Mucosa of descending colon (tissue), 3 donors: ENCODE data around the gene LHX8. TPM values are rescaled to one million over a fixed set of nuclear protein-coding genes. Genes with fewer than 3 reads are reported as not detected.
"Not testable (repeated sequence)": the region's sequence is repeated elsewhere in the genome, so short reads cannot be mapped to it uniquely, and the experiment has no call there.

Experiments used
- ATAC-seq: fragments of 200-7000 bp; cut with Tn5 transposase; one replicate; pipeline ENCODE4 v1.9.1; 2020; ENCODE audit warnings: mild to moderate bottlenecking, moderate library complexity
- DNase-seq, 3 donors: peaks; one replicate each; pipeline ENCODE4 v3.0.0-alpha.2; 2020
- H3K36me3 ChIP-seq: fragments of 200-600 bp; one replicate; pipeline ENCODE4 v1.8.0; 2021; ENCODE audit warnings: low read depth, mild to moderate bottlenecking
- H3K4me1 ChIP-seq: fragments of 200-600 bp; one replicate; pipeline ENCODE4 v1.8.0; 2021; ENCODE audit warnings: low read depth, mild to moderate bottlenecking
- H3K4me3 ChIP-seq: fragments of 200-600 bp; one replicate; pipeline ENCODE4 v1.8.0; 2021; ENCODE audit warnings: mild to moderate bottlenecking
- H3K9me3 ChIP-seq: fragments of 200-600 bp; one replicate; pipeline ENCODE4 v1.8.0; 2021; ENCODE audit warnings: mild to moderate bottlenecking
- CTCF ChIP-seq: fragments of 200-600 bp; IDR thresholded peaks from one replicate; pipeline ENCODE4 v1.8.0; 2022; ENCODE audit warnings: antibody characterized with exemption, mild to moderate bottlenecking
- intact Hi-C, 2 donors: fragments of 100-400 bp; cut with DNase I in 1 of 2; cut with micrococcal nuclease in 1 of 2; formaldehyde crosslinking; loops; one replicate each; pipeline versions ENCODE4 v1.11.0 to v1.11.1; 2022; cut with DNase I, micrococcal nuclease
- total RNA-seq, 3 donors: library from RNA; stranded (reverse); fragmentation: NEBNext Ultra II Directional in 2 of 3; extraction: Animal tissue kit (Norgen Biotek cat#: 25700) in 2 of 3; gene quantifications; one replicate each; pipeline versions ENCODE4 v1.2.1 to v1.2.4, GENCODE V29; 2021 to 2023
- donor health status: DM: no; HTN: no; CAD: no; lungs with moderate emphysema.
- donor health status: DM: no; HTN: no; CAD: no.
- donor health status: DM: no; HTN: yes; CAD: no.

LHX8 gene
- total RNA-seq, 3 donors from 2014 or later, result not detected

GRCh38 chr1:75174031-75174760 lies 40.0 kb downstream of the LHX8 start:
- intact Hi-C loops, result no loop called here
- H3K36me3 ChIP-seq, result no peaks in the 10 kb centered on the region
- ATAC-seq (no peak), DNase-seq (no peak)
- H3K4me1 ChIP-seq, result no peaks in the 10 kb centered on the region
- H3K4me3 ChIP-seq, result no peak overlapping the region
- no peaks in the 10 kb centered on the region for H3K9me3 ChIP-seq
- no peak for TF ChIP-seq CTCF

GRCh38 chr1:75181214-75181955 lies 47.2 kb downstream of the LHX8 start:
- H3K36me3 ChIP-seq, H3K9me3 ChIP-seq, DNase-seq, H3K4me1 ChIP-seq, ATAC-seq, H3K4me3 ChIP-seq, intact Hi-C loops: not testable (repeated sequence)

GRCh38 chr1:75188892-75189291 lies 54.7 kb downstream of the LHX8 start:
- no peak for DNase-seq
- no peak for TF ChIP-seq CTCF
- intact Hi-C loops, result no loop called here
- H3K4me1 ChIP-seq, result no peaks in the 10 kb centered on the region
- no peak for ATAC-seq
- H3K4me3 ChIP-seq, result no peak overlapping the region
- H3K9me3 ChIP-seq, result no peaks in the 10 kb centered on the region
- no peaks in the 10 kb centered on the region for H3K36me3 ChIP-seq

- no peak for TF ChIP-seq CTCF
- Histone ChIP-seq H3K36me3 (no peaks in the 10 kb centered on the region), H3K4me1 (no peaks in the 10 kb centered on the region), H3K9me3 (no peaks in the 10 kb centered on the region), H3K4me3 (no peak overlapping the region)
- ATAC-seq (no peak), DNase-seq (no peak)
- intact Hi-C loops, result no loop called here
Measured at GRCh38 chr1:75198163-75198562, 64.0 kb downstream of the LHX8 start.

GRCh38 chr1:75198761-75199160 lies 64.6 kb downstream of the LHX8 start:
- intact Hi-C loops, result no loop called here
- Histone ChIP-seq H3K4me1 (no peaks in the 10 kb centered on the region), H3K9me3 (no peaks in the 10 kb centered on the region), H3K4me3 (no peak overlapping the region), H3K36me3 (no peaks in the 10 kb centered on the region)
- DNase-seq (no peak), ATAC-seq (no peak)
- TF ChIP-seq CTCF, result no peak

- H3K9me3 ChIP-seq, result no peaks in the 10 kb centered on the region
- no peaks in the 10 kb centered on the region for H3K4me1 ChIP-seq
- intact Hi-C loops, result loop anchor here (10.0 kb wide), 2 partner anchors 428 to 438 kb away; no protein-coding TSS in a partner anchor
- no peak for TF ChIP-seq CTCF
- H3K36me3 ChIP-seq, result no peaks in the 10 kb centered on the region
- no peak overlapping the region for H3K4me3 ChIP-seq
- DNase-seq (no peak), ATAC-seq (no peak)
Measured at GRCh38 chr1:75202751-75203150, 68.6 kb downstream of the LHX8 start.
